NCI-H2171 (cell line): ENCODE data around the gene KCNA1.

Source experiments
- DNase-seq: peaks from one replicate; lab custom pipeline; 2025; lab: John Stamatoyannopoulos, UW

KCNA1 gene

DNA sequence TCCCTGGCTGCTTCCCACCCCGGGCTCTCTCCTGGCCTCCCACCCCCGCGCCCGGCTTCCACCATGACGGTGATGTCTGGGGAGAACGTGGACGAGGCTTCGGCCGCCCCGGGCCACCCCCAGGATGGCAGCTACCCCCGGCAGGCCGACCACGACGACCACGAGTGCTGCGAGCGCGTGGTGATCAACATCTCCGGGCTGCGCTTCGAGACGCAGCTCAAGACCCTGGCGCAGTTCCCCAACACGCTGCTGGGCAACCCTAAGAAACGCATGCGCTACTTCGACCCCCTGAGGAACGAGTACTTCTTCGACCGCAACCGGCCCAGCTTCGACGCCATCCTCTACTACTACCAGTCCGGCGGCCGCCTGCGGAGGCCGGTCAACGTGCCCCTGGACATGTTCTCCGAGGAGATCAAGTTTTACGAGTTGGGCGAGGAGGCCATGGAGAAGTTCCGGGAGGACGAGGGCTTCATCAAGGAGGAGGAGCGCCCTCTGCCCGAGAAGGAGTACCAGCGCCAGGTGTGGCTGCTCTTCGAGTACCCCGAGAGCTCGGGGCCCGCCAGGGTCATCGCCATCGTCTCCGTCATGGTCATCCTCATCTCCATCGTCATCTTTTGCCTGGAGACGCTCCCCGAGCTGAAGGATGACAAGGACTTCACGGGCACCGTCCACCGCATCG lies 1.8 kb downstream of the KCNA1 start:
- no peak for DNase-seq

- DNase-seq, result no peak
Measured at GRCh38 chr12:4914720-4915119, 5.0 kb downstream of the KCNA1 start.

GRCh38 chr12:4915752-4916151 lies 6.0 kb downstream of the KCNA1 start:
- DNase-seq, result no peak

DNA sequence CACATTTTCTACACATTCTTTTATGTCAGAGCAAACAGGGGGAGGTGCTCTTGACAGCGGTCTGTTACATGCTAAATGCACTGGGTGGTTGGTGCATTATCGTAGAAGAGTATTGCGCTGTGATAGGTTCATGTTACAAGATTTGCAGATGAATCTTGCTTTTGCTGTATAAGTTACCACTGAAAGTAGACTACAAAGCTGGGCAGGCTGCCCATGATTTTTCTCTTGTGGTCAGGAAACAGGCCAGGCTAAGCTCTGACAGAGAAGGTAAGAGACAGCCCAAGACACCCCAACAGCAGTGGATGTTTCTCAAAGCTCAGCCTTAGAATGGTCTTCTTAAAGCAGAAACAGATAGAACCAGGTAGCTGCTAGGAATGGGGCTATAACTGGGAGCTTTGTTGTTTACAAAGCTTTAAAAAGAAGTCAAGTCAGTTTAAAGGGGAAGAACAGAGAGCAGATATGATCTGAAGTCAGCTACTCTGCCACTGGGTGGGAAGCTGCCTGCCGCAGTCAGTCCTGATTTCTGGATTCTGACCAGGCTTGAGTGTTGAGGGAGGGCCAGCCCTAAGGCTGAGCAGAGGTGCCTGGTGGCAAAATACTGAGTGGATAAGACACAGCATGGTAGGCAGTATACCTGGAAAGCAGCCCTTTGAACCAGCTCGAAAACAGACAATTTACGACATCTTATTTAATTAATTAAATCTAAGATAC lies 9.4 kb downstream of the KCNA1 start:
- no peak for DNase-seq

DNA sequence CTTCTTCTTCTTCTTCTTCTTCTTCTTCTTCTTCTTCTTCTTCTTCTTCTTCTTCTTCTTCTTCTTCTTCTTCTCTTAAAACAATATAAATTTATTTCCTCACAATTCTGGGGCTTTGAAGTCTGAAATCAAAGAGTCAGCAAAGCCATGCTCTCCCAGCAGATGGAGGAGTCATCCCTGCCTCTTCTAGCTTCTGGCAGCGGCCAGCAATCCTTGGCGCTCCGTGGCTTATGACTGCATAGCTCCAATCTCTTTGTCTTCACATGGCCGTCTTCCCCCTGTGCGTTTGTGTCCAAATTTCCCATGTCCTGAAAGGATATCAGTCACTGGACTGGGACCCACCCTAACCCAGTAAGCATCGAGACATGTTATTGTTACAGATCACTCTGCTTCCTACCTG lies 22.9 kb downstream of the KCNA1 start:
- DNase-seq, result no peak

DNA sequence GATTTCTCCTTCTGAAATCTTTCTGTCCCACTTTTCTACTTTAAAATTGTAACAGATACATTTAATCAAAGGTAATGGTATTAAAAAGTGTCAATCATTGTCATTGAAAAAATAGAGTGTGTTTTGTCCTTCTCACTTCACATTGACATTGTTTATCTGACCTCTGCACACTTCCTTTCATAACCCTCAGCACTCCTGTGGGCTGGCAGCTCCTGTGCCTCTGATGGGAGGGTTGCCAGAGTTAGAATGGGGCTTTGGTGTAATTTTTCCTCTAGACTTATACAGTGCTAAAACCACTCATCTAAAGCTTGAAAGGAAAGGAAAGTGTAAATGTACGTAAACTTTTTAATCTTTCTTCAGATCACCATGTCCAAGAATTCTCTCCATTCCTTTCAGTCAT lies 23.7 kb downstream of the KCNA1 start:
- DNase-seq, result no peak

DNA sequence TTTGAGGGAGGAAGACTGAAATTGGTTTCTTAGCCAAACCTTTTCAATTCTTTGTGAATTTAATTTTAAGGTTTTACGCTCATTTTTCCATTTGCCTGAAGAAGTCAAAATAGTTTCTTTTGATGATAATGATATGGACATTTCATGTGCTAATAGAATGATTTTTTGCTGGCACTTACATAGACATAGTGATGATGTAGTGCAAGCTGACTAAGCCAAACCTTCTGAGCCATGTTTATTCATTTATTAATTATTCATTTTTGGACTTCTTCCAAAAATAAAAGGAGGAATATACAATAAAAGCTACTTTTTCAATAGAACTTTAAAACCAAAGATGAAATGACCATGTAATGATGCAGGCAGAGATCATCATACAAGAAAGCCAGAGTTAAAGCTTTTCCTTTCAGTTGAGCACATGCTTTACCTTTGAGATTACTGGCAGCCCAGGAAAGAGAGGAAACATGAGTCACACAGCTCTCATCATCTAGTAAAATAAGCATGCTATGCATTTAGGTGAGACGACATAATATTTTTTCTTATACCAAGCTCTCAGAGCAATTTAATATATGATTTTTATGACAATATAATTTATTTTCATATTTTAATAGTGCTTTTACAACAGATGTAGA lies 24.8 kb downstream of the KCNA1 start:
- no peak for DNase-seq

GRCh38 chr12:4938900-4939299 lies 29.2 kb downstream of the KCNA1 start:
- DNase-seq, result no peak

GRCh38 chr12:4939418-4940023 lies 29.8 kb downstream of the KCNA1 start:
- no peak for DNase-seq

DNA sequence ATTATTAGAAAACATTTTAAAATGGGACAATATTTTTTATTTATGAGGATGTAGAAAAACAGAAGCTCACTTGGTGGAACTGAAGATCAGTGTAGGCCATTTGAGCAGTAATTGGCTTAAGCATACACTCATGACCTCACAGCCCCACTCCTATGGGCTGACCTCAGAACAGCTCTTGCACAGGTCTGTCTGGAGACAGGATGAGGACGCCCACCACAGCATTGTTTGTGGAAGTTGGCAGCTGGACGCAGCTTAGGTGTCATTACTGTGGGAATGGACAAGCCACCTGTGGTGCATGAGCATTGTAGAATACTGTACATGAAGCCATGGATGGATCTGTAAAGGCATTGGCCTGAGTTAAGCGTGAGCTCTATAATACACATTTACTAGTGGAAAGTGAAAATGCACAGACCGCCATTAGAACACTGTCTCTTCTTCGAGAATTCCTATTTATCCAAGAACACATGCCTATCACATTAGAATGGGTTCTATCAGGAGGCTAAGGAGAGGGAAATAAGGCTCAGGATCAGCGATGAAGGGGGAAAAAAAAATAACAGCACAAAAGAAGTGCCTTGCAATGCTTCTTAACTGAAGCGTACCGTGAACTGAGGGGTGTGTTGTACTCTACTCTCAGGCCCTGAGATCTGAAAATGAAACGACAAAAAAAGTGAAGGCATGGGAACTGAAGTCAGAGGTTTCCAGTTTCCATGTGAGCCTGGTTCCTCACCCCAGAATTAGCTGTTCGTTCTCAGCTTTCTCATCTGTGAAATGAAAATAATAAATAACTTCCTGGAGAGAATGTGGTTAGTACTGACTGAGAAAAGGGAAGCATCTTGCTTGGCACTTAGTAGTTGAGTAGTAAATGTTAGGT lies 33.6 kb downstream of the KCNA1 start:
- DNase-seq, result no peak

- DNase-seq, result no peak
Measured at GRCh38 chr12:4943938-4944284, 34.2 kb downstream of the KCNA1 start.

DNA sequence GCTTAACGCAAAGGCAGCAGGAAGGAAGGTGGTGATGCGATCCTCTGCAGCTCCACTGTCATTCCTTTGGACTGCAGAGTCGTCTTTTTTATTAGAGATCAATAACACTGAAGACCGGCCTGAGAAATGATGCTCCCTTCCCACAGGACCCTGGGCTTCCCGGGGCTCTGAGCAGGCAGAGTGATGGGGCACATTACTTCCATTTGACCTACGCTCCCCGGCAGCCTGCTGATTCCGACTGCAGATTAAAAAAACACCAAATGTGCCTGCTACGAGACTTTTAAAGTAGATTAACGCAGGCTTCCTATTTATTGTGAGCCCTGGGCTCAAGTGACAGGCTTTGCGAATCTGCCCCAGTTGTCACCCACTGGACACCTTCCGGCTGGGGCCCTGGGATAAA lies 37.5 kb downstream of the KCNA1 start:
- DNase-seq, result no peak

- no peak for DNase-seq
Measured at GRCh38 chr12:4951083-4951482, 41.4 kb downstream of the KCNA1 start.

GRCh38 chr12:4951601-4952000 lies 41.9 kb downstream of the KCNA1 start:
- no peak for DNase-seq

GRCh38 chr12:4954621-4955354 lies 45.1 kb downstream of the KCNA1 start:
- no peak for DNase-seq

GRCh38 chr12:4956054-4956453 lies 46.3 kb downstream of the KCNA1 start:
- DNase-seq, result no peak

DNA sequence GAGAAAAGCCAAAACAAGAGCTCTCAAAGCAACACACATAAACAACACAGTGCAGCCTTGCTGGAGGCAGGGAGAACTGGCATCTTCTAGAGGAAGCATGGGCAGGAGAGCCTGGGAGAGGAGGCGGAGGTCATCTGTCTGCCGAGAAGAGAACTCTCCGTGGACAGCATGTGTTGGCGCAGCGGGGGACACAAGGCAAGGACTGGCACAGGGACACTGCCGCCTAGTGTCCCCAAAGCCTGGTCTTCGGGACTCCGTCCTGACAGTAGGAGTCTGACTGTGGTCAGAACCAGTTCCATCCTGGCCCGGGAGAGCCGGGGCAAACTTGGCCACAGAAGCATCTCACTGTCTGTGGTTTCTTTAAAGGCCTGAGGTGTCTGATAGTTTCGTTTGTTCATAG lies 47.3 kb downstream of the KCNA1 start:
- no peak for DNase-seq

DNA sequence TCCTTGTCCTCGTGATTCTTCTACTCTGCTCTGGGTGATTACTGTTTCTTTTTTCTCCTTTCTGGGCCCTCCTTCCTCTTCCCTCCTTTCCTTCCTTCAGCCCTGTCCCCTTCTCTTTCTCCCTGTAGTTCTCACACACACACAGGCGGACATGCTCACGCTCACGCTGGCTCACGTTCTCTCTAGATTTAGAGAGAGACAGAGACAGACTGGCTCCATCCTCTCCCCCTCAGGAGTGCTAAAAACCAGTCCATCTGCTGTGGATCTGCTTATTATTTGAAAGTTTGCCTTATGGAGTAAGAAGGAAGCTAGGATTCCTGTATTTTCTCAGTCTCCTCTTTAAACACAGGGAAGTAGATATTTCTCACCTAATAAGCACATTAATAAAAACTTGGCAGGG lies 48.1 kb downstream of the KCNA1 start:
- no peak for DNase-seq

- no peak for DNase-seq
Measured at GRCh38 chr12:4958697-4959375, 49.1 kb downstream of the KCNA1 start.

DNA sequence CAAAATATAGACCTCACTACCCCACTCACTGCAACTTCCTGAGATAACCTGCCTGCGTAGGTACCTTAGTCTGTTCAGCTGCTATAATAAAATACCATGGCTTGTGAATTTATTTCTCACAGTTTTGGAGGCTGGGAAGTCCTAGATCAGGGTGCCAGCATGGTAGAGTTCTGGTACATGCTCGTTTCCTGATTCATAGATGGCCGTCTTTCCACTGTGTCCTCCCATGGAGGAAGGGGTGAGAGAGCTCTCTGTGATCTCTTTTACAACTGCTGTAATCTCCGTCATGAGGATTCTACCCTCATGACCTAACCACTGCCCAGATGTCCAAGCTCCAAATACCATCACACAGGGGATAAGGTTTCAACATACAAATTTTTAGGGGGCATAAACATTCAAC lies 49.7 kb downstream of the KCNA1 start:
- DNase-seq, result no peak

GRCh38 chr12:4960030-4960429 lies 50.3 kb downstream of the KCNA1 start:
- no peak for DNase-seq
